Liver (tissue), 9 donors: Measurements from ENCODE around the gene VSIR. TPM values are rescaled to one million over a fixed set of nuclear protein-coding genes. Genes with fewer than 3 reads are reported as not detected.

ENCODE experiments used
- DNase-seq: peaks from one replicate; pipeline ENCODE4 v3.0.0-alpha.2; 2017; ENCODE audit warnings: low spot score
- H3K27ac ChIP-seq, 2 donors: one replicate each; pipeline ENCODE4 v1.7.0; 2013; ENCODE audit warnings: inconsistent platforms in 2 of 2, low read length in 2 of 2, control low read depth in 1 of 2, low read depth in 1 of 2, mild to moderate bottlenecking in 1 of 2
- H3K27me3 ChIP-seq, 4 donors: one replicate each; pipeline versions ENCODE4 v1.6.1 to v1.7.0; 2013; ENCODE audit warnings: low read length in 3 of 4, inconsistent platforms in 1 of 4, mild to moderate bottlenecking in 1 of 4, moderate library complexity in 1 of 4; ENCODE audit not compliant: control insufficient read depth in 4 of 4, insufficient read depth in 4 of 4
- H3K36me3 ChIP-seq, 4 donors: one replicate each; pipeline versions ENCODE4 v1.6.1 to v1.7.0; 2013; ENCODE audit warnings: low read length in 3 of 4, mild to moderate bottlenecking in 3 of 4, low read depth in 1 of 4, moderate library complexity in 1 of 4; ENCODE audit not compliant: control insufficient read depth in 4 of 4, insufficient read depth in 3 of 4
- H3K4me1 ChIP-seq, 4 donors: one replicate each; pipeline versions ENCODE4 v1.6.1 to v1.7.0; 2013; ENCODE audit warnings: low read length in 3 of 4, mild to moderate bottlenecking in 3 of 4, moderate library complexity in 1 of 4; ENCODE audit not compliant: control insufficient read depth in 4 of 4, insufficient read depth in 4 of 4
- H3K4me3 ChIP-seq, 3 donors: one replicate each; pipeline versions ENCODE4 v1.6.1 to v1.7.0; 2013; ENCODE audit warnings: low read length in 3 of 3, control low read depth in 1 of 3, low read depth in 1 of 3, mild to moderate bottlenecking in 1 of 3
- H3K9ac ChIP-seq, 2 donors: one replicate each; pipeline ENCODE4 v1.7.0; 2013; ENCODE audit warnings: low read length in 2 of 2, mild to moderate bottlenecking in 2 of 2, moderate library complexity in 2 of 2, control low read depth in 1 of 2, low read depth in 1 of 2
- H3K9me3 ChIP-seq, 4 donors: one replicate each; pipeline versions ENCODE4 v1.6.1 to v1.7.0; 2013; ENCODE audit warnings: low read length in 3 of 4; ENCODE audit not compliant: control insufficient read depth in 4 of 4
- ATF3 ChIP-seq: IDR thresholded peaks from 2 replicates; pipeline ENCODE4 v1.6.1; 2016; ENCODE audit warnings: antibody characterized with exemption
- CTCF ChIP-seq: fragments of 150-350 bp; IDR thresholded peaks from 2 replicates; pipeline ENCODE4 v1.5.1; 2017; ENCODE audit warnings: improper control_type of control experiment, low read depth, low read length; ENCODE audit not compliant: missing input control
- EGR1 ChIP-seq, 2 donors: IDR thresholded peaks; 2 replicates each; pipeline ENCODE4 v1.6.1; 2016 to 2018; ENCODE audit warnings: antibody characterized with exemption in 2 of 2, low read depth in 2 of 2
- FOXA1 ChIP-seq: IDR thresholded peaks from 2 replicates; pipeline ENCODE4 v1.6.1; 2016; ENCODE audit warnings: antibody characterized with exemption
- FOXA2 ChIP-seq: IDR thresholded peaks from 2 replicates; pipeline ENCODE4 v1.6.1; 2016; ENCODE audit warnings: antibody characterized with exemption
- GABPA ChIP-seq, 2 donors: IDR thresholded peaks in 1 of 2; conservative IDR thresholded peaks in 1 of 2; 2 replicates each; pipeline ENCODE4 v1.6.1; 2016; ENCODE audit warnings: antibody characterized with exemption in 2 of 2, mild to moderate bottlenecking in 1 of 2, moderate library complexity in 1 of 2
- HNF4A ChIP-seq, 2 donors: conservative IDR thresholded peaks; 2 replicates each; pipeline ENCODE4 v1.6.1; 2016; ENCODE audit warnings: antibody characterized with exemption in 2 of 2, mild to moderate bottlenecking in 2 of 2
- HNF4G ChIP-seq: IDR thresholded peaks from 2 replicates; pipeline ENCODE4 v1.6.1; 2016; ENCODE audit warnings: antibody characterized with exemption
- JUND ChIP-seq, 2 donors: IDR thresholded peaks; 2 replicates each; pipeline ENCODE4 v1.6.1; 2016; ENCODE audit warnings: antibody characterized with exemption in 2 of 2
- NR2F2 ChIP-seq: IDR thresholded peaks from 2 replicates; pipeline ENCODE4 v1.6.1; 2016; ENCODE audit warnings: antibody characterized with exemption
- RAD21 ChIP-seq, 2 donors: IDR thresholded peaks; 2 replicates each; pipeline ENCODE4 v1.6.1; 2016; ENCODE audit warnings: antibody characterized with exemption in 2 of 2, mild to moderate bottlenecking in 2 of 2
- RXRA ChIP-seq, 2 donors: IDR thresholded peaks; 2 replicates each; pipeline ENCODE4 v1.6.1; 2017 to 2018; ENCODE audit warnings: antibody characterized with exemption in 2 of 2, mild to moderate bottlenecking in 1 of 2
- SP1 ChIP-seq: IDR thresholded peaks from 2 replicates; pipeline ENCODE4 v1.6.1; 2018; ENCODE audit warnings: antibody characterized with exemption, mild to moderate bottlenecking
- TAF1 ChIP-seq: conservative IDR thresholded peaks from 2 replicates; pipeline ENCODE4 v1.6.1; 2016; ENCODE audit warnings: antibody characterized with exemption, mild to moderate bottlenecking
- YY1 ChIP-seq: IDR thresholded peaks from 2 replicates; pipeline ENCODE4 v1.6.1; 2016; ENCODE audit warnings: antibody characterized with exemption, mild to moderate bottlenecking
- WGBS: extraction: QIAGEN DNeasy Blood & Tissue Kit; methylation state at CpG from one replicate; pipeline ENCODE4 v1.1.7; 2013; 5-methylcytosine and 5-hydroxymethylcytosine counted together
- polyA plus RNA-seq, 2 donors: library from polyadenylated mRNA; stranded (reverse) in 1 of 2; unstranded in 1 of 2; fragments of 200-250 nt in 1 of 2; fragments of >200 nt in 1 of 2; fragmentation: Nextera tagmentation in 1 of 2; extraction: Ambion mirVana in 1 of 2; gene quantifications; one replicate each; pipeline versions ENCODE4 v1.2.1 to v1.2.3, GENCODE V29; 2013 to 2015
- total RNA-seq, 2 donors: library from RNA; depleted of rRNA; stranded (reverse); fragments of >200 nt; gene quantifications; one replicate each; pipeline ENCODE4 v1.2.3, GENCODE V29; 2014
- TF ChIP-seq, protein P1 (sequence below): IDR thresholded peaks from 2 replicates; pipeline ENCODE4 v1.6.1; 2016; ENCODE audit warnings: antibody characterized with exemption, mild to moderate bottlenecking
- TF ChIP-seq, protein P2 (sequence below): IDR thresholded peaks from 2 replicates; pipeline ENCODE4 v1.6.1; 2016; ENCODE audit warnings: antibody characterized with exemption
- TF ChIP-seq, protein P3 (sequence below): IDR thresholded peaks from 2 replicates; pipeline ENCODE4 v1.6.1; 2016; ENCODE audit warnings: antibody characterized with exemption
- donor health status: healthy.
- donor health status: healthy.
- donor health status: healthy.
- donor health status: healthy.
- donor health status: healthy.

VSIR gene
- total and polyA plus RNA-seq, 4 donors: 7.2 to 12.2 (median 10.8) TPM

- DNase-seq: no peak
- Histone ChIP-seq H3K9ac (no peak overlapping the region), H3K27ac (no peak overlapping the region), H3K4me3 (no peak overlapping the region), H3K4me1 (no peaks in the 10 kb centered on the region), H3K36me3 (peaks cover 26 to 87% (median 67%) of the 10 kb centered on the region in 4 donors), H3K9me3 (no peaks in the 10 kb centered on the region), H3K27me3 (no peaks in the 10 kb centered on the region)
- TF ChIP-seq ATF3 (no peak), RXRA (IDR thresholded peaks at IDR 0.05) (no peak), FOXA2 (no peak), NR2F2 (no peak), TAF1 (no peak), HNF4G (no peak), GABPA (IDR thresholded peaks at IDR 0.05 in 1 of 2, conservative IDR thresholded peaks at IDR 0.05 in 1 of 2) (no peak), CTCF (no peak), SP1 (no peak), RAD21 (IDR thresholded peaks at IDR 0.05) (no peak), HNF4A (conservative IDR thresholded peaks at IDR 0.05) (no peak), FOXA1 (no peak), YY1 (no peak), EGR1 (IDR thresholded peaks at IDR 0.05; ENCODE audit: low read depth in 2 of 2) (no peak), JUND (IDR thresholded peaks at IDR 0.05) (no peak)
- TF ChIP-seq, protein P1, sequence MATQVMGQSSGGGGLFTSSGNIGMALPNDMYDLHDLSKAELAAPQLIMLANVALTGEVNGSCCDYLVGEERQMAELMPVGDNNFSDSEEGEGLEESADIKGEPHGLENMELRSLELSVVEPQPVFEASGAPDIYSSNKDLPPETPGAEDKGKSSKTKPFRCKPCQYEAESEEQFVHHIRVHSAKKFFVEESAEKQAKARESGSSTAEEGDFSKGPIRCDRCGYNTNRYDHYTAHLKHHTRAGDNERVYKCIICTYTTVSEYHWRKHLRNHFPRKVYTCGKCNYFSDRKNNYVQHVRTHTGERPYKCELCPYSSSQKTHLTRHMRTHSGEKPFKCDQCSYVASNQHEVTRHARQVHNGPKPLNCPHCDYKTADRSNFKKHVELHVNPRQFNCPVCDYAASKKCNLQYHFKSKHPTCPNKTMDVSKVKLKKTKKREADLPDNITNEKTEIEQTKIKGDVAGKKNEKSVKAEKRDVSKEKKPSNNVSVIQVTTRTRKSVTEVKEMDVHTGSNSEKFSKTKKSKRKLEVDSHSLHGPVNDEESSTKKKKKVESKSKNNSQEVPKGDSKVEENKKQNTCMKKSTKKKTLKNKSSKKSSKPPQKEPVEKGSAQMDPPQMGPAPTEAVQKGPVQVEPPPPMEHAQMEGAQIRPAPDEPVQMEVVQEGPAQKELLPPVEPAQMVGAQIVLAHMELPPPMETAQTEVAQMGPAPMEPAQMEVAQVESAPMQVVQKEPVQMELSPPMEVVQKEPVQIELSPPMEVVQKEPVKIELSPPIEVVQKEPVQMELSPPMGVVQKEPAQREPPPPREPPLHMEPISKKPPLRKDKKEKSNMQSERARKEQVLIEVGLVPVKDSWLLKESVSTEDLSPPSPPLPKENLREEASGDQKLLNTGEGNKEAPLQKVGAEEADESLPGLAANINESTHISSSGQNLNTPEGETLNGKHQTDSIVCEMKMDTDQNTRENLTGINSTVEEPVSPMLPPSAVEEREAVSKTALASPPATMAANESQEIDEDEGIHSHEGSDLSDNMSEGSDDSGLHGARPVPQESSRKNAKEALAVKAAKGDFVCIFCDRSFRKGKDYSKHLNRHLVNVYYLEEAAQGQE: no peak
- TF ChIP-seq, protein P2, sequence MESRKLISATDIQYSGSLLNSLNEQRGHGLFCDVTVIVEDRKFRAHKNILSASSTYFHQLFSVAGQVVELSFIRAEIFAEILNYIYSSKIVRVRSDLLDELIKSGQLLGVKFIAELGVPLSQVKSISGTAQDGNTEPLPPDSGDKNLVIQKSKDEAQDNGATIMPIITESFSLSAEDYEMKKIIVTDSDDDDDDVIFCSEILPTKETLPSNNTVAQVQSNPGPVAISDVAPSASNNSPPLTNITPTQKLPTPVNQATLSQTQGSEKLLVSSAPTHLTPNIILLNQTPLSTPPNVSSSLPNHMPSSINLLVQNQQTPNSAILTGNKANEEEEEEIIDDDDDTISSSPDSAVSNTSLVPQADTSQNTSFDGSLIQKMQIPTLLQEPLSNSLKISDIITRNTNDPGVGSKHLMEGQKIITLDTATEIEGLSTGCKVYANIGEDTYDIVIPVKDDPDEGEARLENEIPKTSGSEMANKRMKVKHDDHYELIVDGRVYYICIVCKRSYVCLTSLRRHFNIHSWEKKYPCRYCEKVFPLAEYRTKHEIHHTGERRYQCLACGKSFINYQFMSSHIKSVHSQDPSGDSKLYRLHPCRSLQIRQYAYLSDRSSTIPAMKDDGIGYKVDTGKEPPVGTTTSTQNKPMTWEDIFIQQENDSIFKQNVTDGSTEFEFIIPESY: no peak
- TF ChIP-seq, protein P3, sequence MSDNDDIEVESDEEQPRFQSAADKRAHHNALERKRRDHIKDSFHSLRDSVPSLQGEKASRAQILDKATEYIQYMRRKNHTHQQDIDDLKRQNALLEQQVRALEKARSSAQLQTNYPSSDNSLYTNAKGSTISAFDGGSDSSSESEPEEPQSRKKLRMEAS: no peak
- 96% methylated on average over 18 of the region's 18 CpGs for WGBS
Measured at GRCh38 chr10:71819441-71819861, 46.1 kb upstream of the VSIR start.
